Measurements from ENCODE around the gene ANOS1.

Gene ANOS1

GRCh38 chrX:8720136-8720535, 11.8 kb downstream of the ANOS1 start:
- no CpG with 5 or more reads among the region's 6 CpGs for WGBS (ENCODE audit: insufficient coverage, insufficient read length)
- H3K27ac ChIP-seq (ENCODE audit: low read length), result no peak overlapping the region
- no peaks in the 10 kb centered on the region for H3K9me3 ChIP-seq (ENCODE audit: control insufficient read depth, insufficient read depth, low read length)
- peaks cover 4% of the 10 kb centered on the region for H3K4me1 ChIP-seq (ENCODE audit: control insufficient read depth, insufficient read depth, low read length)
- peaks cover 2% of the 10 kb centered on the region; the same call in 1 of the 2 replicates for H3K36me3 ChIP-seq (ENCODE audit: control insufficient read depth, insufficient read depth, low read length)
- DNase-seq (ENCODE audit: low read depth, low spot score), result no peak
- H3K4me3 ChIP-seq (ENCODE audit: low read length), result no peak overlapping the region
- H3K27me3 ChIP-seq (ENCODE audit: control insufficient read depth, insufficient read depth, low read length), result no peaks in the 10 kb centered on the region

GRCh38 chrX:8717354-8717753, 14.6 kb downstream of the ANOS1 start:
- Histone ChIP-seq H3K36me3 (ENCODE audit: control insufficient read depth, insufficient read depth, low read length) (peaks cover 2% of the 10 kb centered on the region; the same call in 1 of the 2 replicates), H3K4me1 (ENCODE audit: control insufficient read depth, insufficient read depth, low read length) (peaks cover 4% of the 10 kb centered on the region), H3K4me3 (ENCODE audit: low read length) (no peak overlapping the region), H3K27me3 (ENCODE audit: control insufficient read depth, insufficient read depth, low read length) (no peaks in the 10 kb centered on the region), H3K27ac (ENCODE audit: low read length) (no peak overlapping the region), H3K9me3 (ENCODE audit: control insufficient read depth, insufficient read depth, low read length) (no peaks in the 10 kb centered on the region)
- no CpG with 5 or more reads among the region's 2 CpGs for WGBS (ENCODE audit: insufficient coverage, insufficient read length)
- no peak for DNase-seq (ENCODE audit: low read depth, low spot score)

DNA sequence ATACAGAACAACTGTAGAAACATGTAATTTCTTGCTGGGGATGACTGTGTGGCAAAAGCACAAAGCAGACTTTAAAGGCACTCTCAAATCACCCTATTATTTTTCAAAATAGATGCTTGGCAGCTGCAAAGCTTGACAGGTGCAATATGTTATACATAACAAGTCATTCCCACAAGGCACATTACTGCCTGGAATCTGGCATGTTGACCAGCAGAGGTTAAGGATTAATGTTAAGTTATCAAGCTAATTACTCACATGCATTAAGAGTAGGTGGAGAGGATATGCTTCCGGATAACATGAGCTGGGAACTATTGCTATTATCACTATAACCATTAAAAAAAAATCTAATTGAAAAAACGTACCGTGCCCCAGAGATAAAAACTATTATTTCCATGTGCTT, 17.8 kb downstream of the ANOS1 start:
- H3K27ac ChIP-seq (ENCODE audit: low read length), result no peak overlapping the region
- no peaks in the 10 kb centered on the region for H3K9me3 ChIP-seq (ENCODE audit: control insufficient read depth, insufficient read depth, low read length)
- H3K27me3 ChIP-seq (ENCODE audit: control insufficient read depth, insufficient read depth, low read length), result no peaks in the 10 kb centered on the region
- DNase-seq (ENCODE audit: low read depth, low spot score), result no peak
- no CpG with 5 or more reads among the region's 3 CpGs for WGBS (ENCODE audit: insufficient coverage, insufficient read length)
- peaks cover 1% of the 10 kb centered on the region for H3K4me1 ChIP-seq (ENCODE audit: control insufficient read depth, insufficient read depth, low read length)
- no peak overlapping the region for H3K4me3 ChIP-seq (ENCODE audit: low read length)
- H3K36me3 ChIP-seq (ENCODE audit: control insufficient read depth, insufficient read depth, low read length), result no peaks in the 10 kb centered on the region

- no CpG with 5 or more reads among the region's 2 CpGs for WGBS (ENCODE audit: insufficient coverage, insufficient read length)
- no peak for DNase-seq (ENCODE audit: low read depth, low spot score)
- no peaks in the 10 kb centered on the region for H3K9me3 ChIP-seq (ENCODE audit: control insufficient read depth, insufficient read depth, low read length)
- H3K27ac ChIP-seq (ENCODE audit: low read length), result no peak overlapping the region
- no peaks in the 10 kb centered on the region for H3K27me3 ChIP-seq (ENCODE audit: control insufficient read depth, insufficient read depth, low read length)
- H3K4me1 ChIP-seq (ENCODE audit: control insufficient read depth, insufficient read depth, low read length), result peaks cover 4% of the 10 kb centered on the region
- H3K4me3 ChIP-seq (ENCODE audit: low read length), result no peak overlapping the region
- no peaks in the 10 kb centered on the region for H3K36me3 ChIP-seq (ENCODE audit: control insufficient read depth, insufficient read depth, low read length)
Measured at GRCh38 chrX:8711401-8711800, 20.5 kb downstream of the ANOS1 start.

GRCh38 chrX:8704184-8704583, 27.8 kb downstream of the ANOS1 start:
- Histone ChIP-seq H3K9me3 (ENCODE audit: control insufficient read depth, insufficient read depth, low read length) (no peaks in the 10 kb centered on the region), H3K4me1 (ENCODE audit: control insufficient read depth, insufficient read depth, low read length) (peaks cover 3% of the 10 kb centered on the region), H3K4me3 (ENCODE audit: low read length) (no peak overlapping the region), H3K36me3 (ENCODE audit: control insufficient read depth, insufficient read depth, low read length) (no peaks in the 10 kb centered on the region), H3K27ac (ENCODE audit: low read length) (no peak overlapping the region), H3K27me3 (ENCODE audit: control insufficient read depth, insufficient read depth, low read length) (no peaks in the 10 kb centered on the region)
- WGBS (ENCODE audit: insufficient coverage, insufficient read length), result no CpG with 5 or more reads among the region's 2 CpGs
- DNase-seq (ENCODE audit: low read depth, low spot score), result no peak

DNA sequence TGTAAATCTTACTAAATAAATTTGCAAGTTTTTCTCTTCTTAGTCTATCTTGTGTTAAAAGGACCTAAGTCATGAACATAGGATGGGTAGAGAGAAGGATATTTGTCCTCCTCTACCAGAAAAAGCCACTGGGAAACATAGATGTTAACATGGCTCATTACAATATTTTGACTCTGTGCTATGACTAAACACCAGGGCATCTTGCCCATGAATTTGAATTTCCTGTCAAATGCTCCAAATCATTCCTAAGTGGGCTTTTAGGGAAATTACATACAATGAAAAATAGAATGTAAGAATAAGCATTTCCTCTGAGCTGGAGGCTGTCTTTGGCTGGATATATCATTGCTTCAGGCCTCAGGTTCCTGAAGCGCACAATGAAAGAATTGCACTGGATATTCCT, 39.1 kb downstream of the ANOS1 start:
- no peaks in the 10 kb centered on the region for H3K27me3 ChIP-seq (ENCODE audit: control insufficient read depth, insufficient read depth, low read length)
- WGBS (ENCODE audit: insufficient coverage, insufficient read length), result no CpG with 5 or more reads among the region's 1 CpG
- H3K9me3 ChIP-seq (ENCODE audit: control insufficient read depth, insufficient read depth, low read length), result no peaks in the 10 kb centered on the region

DNA sequence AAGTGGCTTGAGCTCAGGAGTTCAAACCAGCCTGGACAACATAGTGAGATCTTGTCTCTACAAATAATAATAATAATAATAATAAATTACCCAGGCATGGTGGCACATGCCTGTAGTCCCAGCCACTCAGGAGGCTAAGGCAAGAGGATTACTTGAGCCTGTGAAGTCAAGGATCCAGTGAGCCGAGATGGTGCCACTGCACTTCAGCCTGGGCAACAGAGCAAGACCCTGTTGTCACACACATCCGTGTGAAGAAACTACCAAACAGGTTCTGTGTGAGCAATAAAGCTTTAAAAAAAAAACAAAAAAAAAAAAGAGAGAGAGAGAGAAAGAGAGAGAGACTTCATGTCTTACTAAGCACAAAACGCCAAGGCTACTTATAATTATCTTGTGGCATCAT, 42.5 kb downstream of the ANOS1 start:
- no peaks in the 10 kb centered on the region for H3K27me3 ChIP-seq (ENCODE audit: control insufficient read depth, insufficient read depth, low read length)
- WGBS (ENCODE audit: insufficient coverage, insufficient read length), result no CpG with 5 or more reads among the region's 3 CpGs
- no peak overlapping the region for H3K4me3 ChIP-seq (ENCODE audit: low read length)
- no peaks in the 10 kb centered on the region for H3K4me1 ChIP-seq (ENCODE audit: control insufficient read depth, insufficient read depth, low read length)
- no peak for DNase-seq (ENCODE audit: low read depth, low spot score)
- no peaks in the 10 kb centered on the region for H3K9me3 ChIP-seq (ENCODE audit: control insufficient read depth, insufficient read depth, low read length)
- H3K27ac ChIP-seq (ENCODE audit: low read length), result no peak overlapping the region
- H3K36me3 ChIP-seq (ENCODE audit: control insufficient read depth, insufficient read depth, low read length), result no peaks in the 10 kb centered on the region

More for the DNA sequence above, 39.1 kb downstream of the ANOS1 start:
- Histone ChIP-seq H3K36me3 (ENCODE audit: control insufficient read depth, insufficient read depth, low read length) (no peaks in the 10 kb centered on the region), H3K4me3 (ENCODE audit: low read length) (no peak overlapping the region), H3K4me1 (ENCODE audit: control insufficient read depth, insufficient read depth, low read length) (no peaks in the 10 kb centered on the region), H3K27ac (ENCODE audit: low read length) (no peak overlapping the region)
- no peak for DNase-seq (ENCODE audit: low read depth, low spot score)

- Histone ChIP-seq H3K4me1 (ENCODE audit: control insufficient read depth, insufficient read depth, low read length) (no peaks in the 10 kb centered on the region), H3K9me3 (ENCODE audit: control insufficient read depth, insufficient read depth, low read length) (no peaks in the 10 kb centered on the region), H3K36me3 (ENCODE audit: control insufficient read depth, insufficient read depth, low read length) (no peaks in the 10 kb centered on the region), H3K27ac (ENCODE audit: low read length) (no peak overlapping the region), H3K27me3 (ENCODE audit: control insufficient read depth, insufficient read depth, low read length) (no peaks in the 10 kb centered on the region), H3K4me3 (ENCODE audit: low read length) (no peak overlapping the region)
- no CpG with 5 or more reads among the region's 3 CpGs for WGBS (ENCODE audit: insufficient coverage, insufficient read length)
- peak; percentile 47 for DNase-seq (ENCODE audit: low read depth, low spot score)
Measured at GRCh38 chrX:8688776-8689175, 43.2 kb downstream of the ANOS1 start.

DNA sequence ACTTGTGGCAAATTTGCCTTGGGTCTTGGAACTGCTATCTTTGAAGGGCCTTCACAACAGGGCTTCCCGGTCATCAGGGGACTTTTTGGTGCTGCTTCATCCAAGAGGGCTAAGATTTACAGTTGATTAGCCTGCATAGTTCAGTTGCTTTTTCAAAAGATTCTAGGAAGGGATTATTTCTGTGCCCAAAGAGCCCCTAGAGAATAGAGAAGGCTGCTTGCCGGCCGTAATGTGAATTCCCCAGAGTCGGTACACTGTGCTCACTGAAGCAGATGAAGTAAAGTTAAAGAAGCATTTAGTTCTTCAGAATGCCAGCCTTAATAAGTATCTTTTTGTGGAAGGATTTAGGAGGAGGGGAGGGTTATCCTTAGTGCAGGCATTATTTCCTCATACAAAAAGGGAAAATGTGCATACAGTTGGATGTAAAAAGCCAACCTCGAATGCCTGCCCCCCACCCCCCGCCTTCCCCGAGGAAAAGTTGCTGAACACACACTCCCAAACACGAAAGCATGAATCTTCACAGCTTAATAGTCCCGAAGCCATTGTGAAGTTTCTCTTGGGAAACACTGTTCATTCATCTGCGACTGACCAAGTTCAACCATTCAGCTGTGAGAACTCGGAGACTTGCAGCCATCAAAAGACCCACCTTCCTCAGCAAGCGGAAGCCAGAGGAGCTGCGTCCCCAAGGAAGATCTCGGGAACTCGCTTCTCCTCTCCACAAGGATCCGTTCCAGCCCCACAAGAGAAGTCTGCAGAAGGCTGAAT, 47.6 kb downstream of the ANOS1 start:
- no CpG with 5 or more reads among the region's 16 CpGs for WGBS (ENCODE audit: insufficient coverage, insufficient read length)
- Histone ChIP-seq H3K4me1 (ENCODE audit: control insufficient read depth, insufficient read depth, low read length) (no peaks in the 10 kb centered on the region), H3K27me3 (ENCODE audit: control insufficient read depth, insufficient read depth, low read length) (no peaks in the 10 kb centered on the region), H3K27ac (ENCODE audit: low read length) (no peak overlapping the region), H3K9me3 (ENCODE audit: control insufficient read depth, insufficient read depth, low read length) (no peaks in the 10 kb centered on the region), H3K36me3 (ENCODE audit: control insufficient read depth, insufficient read depth, low read length) (no peaks in the 10 kb centered on the region), H3K4me3 (ENCODE audit: low read length) (no peak overlapping the region)
- no peak for DNase-seq (ENCODE audit: low read depth, low spot score)

- Histone ChIP-seq H3K27me3 (ENCODE audit: control insufficient read depth, insufficient read depth, low read length) (no peaks in the 10 kb centered on the region), H3K27ac (ENCODE audit: low read length) (no peak overlapping the region), H3K4me3 (ENCODE audit: low read length) (no peak overlapping the region), H3K36me3 (ENCODE audit: control insufficient read depth, insufficient read depth, low read length) (no peaks in the 10 kb centered on the region), H3K4me1 (ENCODE audit: control insufficient read depth, insufficient read depth, low read length) (no peaks in the 10 kb centered on the region), H3K9me3 (ENCODE audit: control insufficient read depth, insufficient read depth, low read length) (no peaks in the 10 kb centered on the region)
- DNase-seq (ENCODE audit: low read depth, low spot score), result no peak
- WGBS (ENCODE audit: insufficient coverage, insufficient read length), result no CpG with 5 or more reads among the region's 5 CpGs
Measured at GRCh38 chrX:8683687-8684086, 48.2 kb downstream of the ANOS1 start.

DNA sequence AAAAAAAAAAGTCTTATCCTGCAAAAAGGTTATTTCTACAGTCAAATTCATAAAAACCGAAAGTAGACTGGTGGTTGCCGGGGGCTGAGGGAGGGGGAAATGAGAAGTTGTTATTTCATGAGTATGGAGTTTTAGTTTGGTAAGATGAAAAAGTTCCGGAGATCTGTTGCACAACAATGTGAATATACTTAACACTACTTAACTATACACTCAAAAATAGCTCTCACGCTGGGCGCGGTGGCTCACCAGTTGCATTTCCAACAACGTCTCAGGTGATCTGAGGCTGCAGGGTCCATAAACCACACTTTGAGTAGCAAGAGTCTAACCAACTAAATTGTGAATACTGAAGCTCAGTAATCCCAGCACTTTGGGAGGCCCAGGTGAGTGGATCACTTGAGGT, 52.4 kb downstream of the ANOS1 start:
- no peaks in the 10 kb centered on the region for H3K36me3 ChIP-seq (ENCODE audit: control insufficient read depth, insufficient read depth, low read length)
- no peaks in the 10 kb centered on the region for H3K4me1 ChIP-seq (ENCODE audit: control insufficient read depth, insufficient read depth, low read length)
- H3K4me3 ChIP-seq (ENCODE audit: low read length), result no peak overlapping the region
- no peaks in the 10 kb centered on the region for H3K27me3 ChIP-seq (ENCODE audit: control insufficient read depth, insufficient read depth, low read length)
- no peak for DNase-seq (ENCODE audit: low read depth, low spot score)
- WGBS (ENCODE audit: insufficient coverage, insufficient read length), result no CpG with 5 or more reads among the region's 7 CpGs
- no peaks in the 10 kb centered on the region for H3K9me3 ChIP-seq (ENCODE audit: control insufficient read depth, insufficient read depth, low read length)
- H3K27ac ChIP-seq (ENCODE audit: low read length), result no peak overlapping the region
